HUES48 (cell line): Measurements from ENCODE around the gene NDUFB8.
"Not testable (repeated sequence)": the region's sequence is repeated elsewhere in the genome, so short reads cannot be mapped to it uniquely, and the experiment has no call there.

Experiments
- H3K27ac ChIP-seq: one replicate; pipeline ENCODE4 v1.7.0; 2013; ENCODE audit warnings: low read depth, low read length, inconsistent platforms
- H3K27me3 ChIP-seq: 2 replicates; pipeline ENCODE4 v1.6.1; 2013; ENCODE audit warnings: mild to moderate bottlenecking, low read length; ENCODE audit not compliant: control insufficient read depth, insufficient read depth
- H3K36me3 ChIP-seq: 2 replicates; pipeline ENCODE4 v1.6.1; 2013; ENCODE audit warnings: low read length; ENCODE audit not compliant: control insufficient read depth, insufficient read depth
- H3K4me1 ChIP-seq: 2 replicates; pipeline ENCODE4 v1.6.1; 2013; ENCODE audit warnings: mild to moderate bottlenecking, low read length; ENCODE audit not compliant: control insufficient read depth, insufficient read depth
- H3K4me3 ChIP-seq: 2 replicates; pipeline ENCODE4 v1.5.1; 2013; ENCODE audit warnings: mild to moderate bottlenecking, low read depth, low read length
- H3K9ac ChIP-seq: 2 replicates; pipeline ENCODE4 v1.6.1; 2013; ENCODE audit warnings: mild to moderate bottlenecking, low read depth, low read length, moderate library complexity
- H3K9me3 ChIP-seq: 2 replicates; pipeline ENCODE4 v1.6.1; 2013; ENCODE audit warnings: low read length; ENCODE audit not compliant: control insufficient read depth, insufficient read depth

Gene NDUFB8

DNA sequence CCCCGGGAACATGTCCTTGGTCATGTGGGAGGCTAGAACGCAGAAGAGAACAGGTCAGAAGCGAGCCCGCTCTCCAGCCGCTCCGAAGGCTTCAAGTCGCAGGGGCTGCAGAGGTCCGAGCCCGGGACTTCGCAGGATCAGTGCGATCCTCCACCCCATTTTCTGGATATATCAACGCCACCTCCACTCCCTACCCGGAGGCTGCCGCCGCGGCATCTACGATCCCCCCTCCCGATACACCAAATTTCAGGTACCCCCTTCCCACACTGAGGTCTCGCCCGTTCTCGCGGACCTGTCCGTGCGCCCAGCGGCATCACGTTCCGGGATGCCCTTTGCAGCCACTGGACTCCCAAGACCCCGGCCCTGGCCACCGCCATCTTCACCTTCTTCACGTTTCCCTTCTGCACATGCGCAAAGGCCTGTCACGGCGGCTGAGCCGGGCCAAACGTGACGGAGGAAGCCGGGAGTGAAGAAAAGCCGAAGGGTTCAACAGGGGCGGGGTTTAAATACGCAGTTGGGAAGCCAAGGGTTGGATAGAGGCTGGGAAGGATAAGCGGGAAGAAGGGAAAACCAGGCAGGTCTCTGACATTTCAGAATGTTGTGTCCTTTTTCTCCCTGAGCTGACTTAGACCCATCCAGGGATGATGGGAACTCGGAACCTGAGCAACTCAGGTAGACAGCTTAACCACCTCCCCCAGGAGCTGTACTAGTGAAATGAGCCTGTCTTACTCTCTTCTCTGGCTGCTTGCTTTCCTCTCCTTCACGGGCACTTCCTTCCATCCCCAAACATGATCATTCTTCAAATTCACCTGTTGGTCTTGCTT, at the start of gene NDUFB8:
Gene NDUFB8 (minus strand): TSS at position 397 of the 824 bp plus-strand sequence. CDS start 20 bp downstream, at position 377.
- Histone ChIP-seq H3K27ac (no peak within 1 kb of the TSS), H3K9me3 (no peaks in the 10 kb centered on the region), H3K27me3 (no peaks in the 10 kb centered on the region), H3K4me1 (peaks cover 6% of the 10 kb centered on the region), H3K36me3 (peaks cover 35% of the 10 kb centered on the region), H3K9ac (peak within 1 kb of the TSS; percentile 82), H3K4me3 (peak within 1 kb of the TSS; percentile 98)

DNA sequence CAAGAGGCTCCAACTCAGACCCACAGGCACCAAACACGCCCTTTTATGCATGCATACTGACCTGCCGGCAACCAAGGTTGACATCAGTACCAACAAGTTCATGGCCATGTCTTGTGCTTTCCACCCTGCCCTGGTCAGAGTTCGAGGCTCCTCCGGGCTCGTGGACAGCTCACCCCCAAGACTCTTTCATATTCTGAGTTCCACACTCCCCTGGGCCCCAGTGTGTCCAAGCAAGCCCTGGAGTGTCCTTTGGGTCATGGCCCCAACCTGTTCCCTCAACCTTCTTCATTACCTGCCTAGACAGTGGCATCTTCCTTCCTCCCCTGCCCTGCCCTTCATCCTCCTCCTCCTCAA, 46.6 kb upstream of the NDUFB8 start:
- H3K4me1 ChIP-seq: no peaks in the 10 kb centered on the region

DNA sequence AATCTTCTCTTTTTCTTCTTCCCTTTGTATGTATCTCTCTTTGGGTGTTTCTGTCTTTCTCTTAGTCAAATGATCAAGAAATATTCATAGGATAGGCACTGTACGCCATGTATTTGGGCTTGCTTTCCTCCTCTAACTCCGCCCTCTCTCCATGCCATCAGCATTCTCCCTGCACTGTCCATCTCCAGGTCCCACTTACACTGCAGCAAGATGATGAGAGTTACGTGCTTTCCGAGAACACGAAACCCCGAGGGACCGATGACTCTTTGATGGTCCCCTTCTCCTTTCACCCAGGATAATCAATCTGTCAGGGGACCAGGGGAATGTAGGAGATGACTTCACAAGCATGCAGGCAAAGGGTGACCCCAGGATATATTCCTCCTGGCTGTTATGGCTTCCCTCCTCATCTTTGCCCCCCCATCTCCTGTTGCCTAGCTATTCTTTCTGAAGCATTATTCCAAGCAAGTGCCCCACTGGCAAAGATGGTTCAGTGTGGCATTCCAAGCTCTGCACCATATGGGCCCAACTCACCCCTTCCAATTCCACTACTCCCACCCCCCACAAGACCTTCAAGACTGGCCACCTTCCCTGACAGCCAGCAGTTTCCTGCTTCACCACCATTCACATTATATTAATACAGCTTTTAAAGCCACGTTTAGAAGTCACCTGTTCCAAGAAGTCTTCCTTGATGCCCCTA, 46.1 kb upstream of the NDUFB8 start:
- no peak overlapping the region for H3K4me3 ChIP-seq
- no peaks in the 10 kb centered on the region for H3K9me3 ChIP-seq
- H3K27ac ChIP-seq: no peak overlapping the region
- H3K9ac ChIP-seq: no peak overlapping the region
- H3K27me3 ChIP-seq: peaks cover 9% of the 10 kb centered on the region; the same call in 1 of the 2 replicates
- no peaks in the 10 kb centered on the region for H3K4me1 ChIP-seq
- no peaks in the 10 kb centered on the region for H3K36me3 ChIP-seq

More for the DNA sequence above, 46.6 kb upstream of the NDUFB8 start:
- Histone ChIP-seq H3K27me3 (peaks cover 9% of the 10 kb centered on the region; the same call in 1 of the 2 replicates), H3K4me3 (no peak overlapping the region), H3K27ac (no peak overlapping the region), H3K36me3 (no peaks in the 10 kb centered on the region), H3K9ac (no peak overlapping the region), H3K9me3 (no peaks in the 10 kb centered on the region)

DNA sequence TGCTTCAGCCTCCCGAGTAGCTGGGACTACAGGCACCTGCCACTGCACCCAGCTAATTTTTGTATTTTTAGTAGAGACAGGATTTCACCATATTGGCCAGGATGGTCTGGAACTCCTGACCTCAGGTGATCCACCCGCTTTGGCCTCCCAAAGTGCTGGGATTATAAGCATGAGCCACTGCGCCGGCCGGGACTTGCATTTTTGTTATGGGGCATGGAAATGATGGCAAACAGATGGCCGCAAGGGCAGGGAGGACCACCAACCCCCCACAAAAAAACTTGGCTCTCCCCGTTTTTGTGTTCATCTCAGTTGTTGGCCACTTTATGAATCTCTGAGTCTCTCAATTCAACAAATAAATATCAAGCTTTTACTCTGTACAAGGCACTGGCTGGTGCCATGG, 45.5 kb upstream of the NDUFB8 start:
- H3K4me3 ChIP-seq, H3K36me3 ChIP-seq, H3K27me3 ChIP-seq, H3K4me1 ChIP-seq, H3K9me3 ChIP-seq, H3K27ac ChIP-seq, H3K9ac ChIP-seq: not testable (repeated sequence)

DNA sequence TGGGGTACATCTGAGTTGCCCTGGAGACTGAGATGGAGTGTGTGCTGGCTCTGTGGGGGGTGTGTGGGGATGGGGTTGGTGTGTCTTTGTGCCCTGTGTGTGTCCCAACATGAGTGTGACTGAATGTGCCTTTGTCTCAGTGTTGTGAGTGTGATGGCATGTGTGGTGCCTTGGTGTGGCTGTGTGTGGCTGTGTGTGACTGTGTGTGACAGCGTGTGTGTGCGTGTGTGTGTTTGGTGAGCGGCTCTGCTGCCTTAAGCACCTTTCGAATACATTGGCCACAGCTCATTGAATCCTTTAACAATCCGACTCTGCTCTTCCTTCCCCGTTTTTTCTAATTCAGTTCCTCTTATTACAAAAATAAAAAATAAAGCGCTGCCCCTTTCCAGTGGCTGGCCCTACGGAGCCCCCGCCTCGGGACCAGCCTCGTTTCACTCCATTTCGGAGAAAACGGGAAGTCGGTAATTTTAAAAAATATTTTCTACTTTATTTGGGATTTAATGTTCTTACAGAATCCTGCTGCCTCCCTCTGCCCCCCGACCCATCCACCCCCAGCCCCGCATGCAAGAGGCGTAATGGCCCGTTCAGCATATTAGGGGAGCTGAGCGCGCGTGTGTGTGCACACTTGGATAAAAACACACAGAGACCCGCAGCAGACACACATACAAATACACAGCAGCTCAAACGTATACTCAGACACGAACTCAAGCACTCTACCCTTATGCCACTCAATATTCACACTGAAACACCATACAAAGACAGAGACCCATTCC, 41.6 kb upstream of the NDUFB8 start:
- Histone ChIP-seq H3K27ac (no peak overlapping the region), H3K36me3 (no peaks in the 10 kb centered on the region), H3K9me3 (no peaks in the 10 kb centered on the region), H3K9ac (no peak overlapping the region), H3K4me3 (no peak overlapping the region), H3K4me1 (0 out of 2 replicates have a peak, but pooled peaks cover 6% of the 10 kb centered on the region), H3K27me3 (peaks cover 34% of the 10 kb centered on the region)

DNA sequence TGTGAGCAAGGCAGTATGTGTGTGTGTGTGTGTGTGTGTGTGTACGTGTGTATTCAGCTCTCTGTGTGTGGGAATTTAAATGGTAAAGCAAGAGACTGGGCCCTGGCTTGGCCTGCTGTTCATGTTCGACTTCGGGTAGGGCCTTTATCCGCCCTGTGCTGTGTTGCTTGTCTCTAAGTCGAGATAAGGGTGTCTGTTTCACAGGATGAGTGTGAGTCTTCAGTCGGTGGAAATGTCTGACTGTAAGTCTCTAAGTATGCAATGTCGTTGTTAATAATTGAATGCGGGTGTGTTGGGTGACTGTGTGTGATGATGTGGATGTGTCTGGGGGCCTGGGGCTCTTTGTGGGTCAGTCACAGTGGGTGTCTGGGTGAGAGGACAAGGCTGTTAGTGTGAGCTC, 40.8 kb upstream of the NDUFB8 start:
- Histone ChIP-seq H3K36me3 (no peaks in the 10 kb centered on the region), H3K27me3 (peaks cover 27% of the 10 kb centered on the region), H3K9ac (no peak overlapping the region), H3K4me1 (0 out of 2 replicates have a peak, but pooled peaks cover 6% of the 10 kb centered on the region), H3K4me3 (peak overlapping the region; percentile 75), H3K27ac (no peak overlapping the region), H3K9me3 (no peaks in the 10 kb centered on the region)

DNA sequence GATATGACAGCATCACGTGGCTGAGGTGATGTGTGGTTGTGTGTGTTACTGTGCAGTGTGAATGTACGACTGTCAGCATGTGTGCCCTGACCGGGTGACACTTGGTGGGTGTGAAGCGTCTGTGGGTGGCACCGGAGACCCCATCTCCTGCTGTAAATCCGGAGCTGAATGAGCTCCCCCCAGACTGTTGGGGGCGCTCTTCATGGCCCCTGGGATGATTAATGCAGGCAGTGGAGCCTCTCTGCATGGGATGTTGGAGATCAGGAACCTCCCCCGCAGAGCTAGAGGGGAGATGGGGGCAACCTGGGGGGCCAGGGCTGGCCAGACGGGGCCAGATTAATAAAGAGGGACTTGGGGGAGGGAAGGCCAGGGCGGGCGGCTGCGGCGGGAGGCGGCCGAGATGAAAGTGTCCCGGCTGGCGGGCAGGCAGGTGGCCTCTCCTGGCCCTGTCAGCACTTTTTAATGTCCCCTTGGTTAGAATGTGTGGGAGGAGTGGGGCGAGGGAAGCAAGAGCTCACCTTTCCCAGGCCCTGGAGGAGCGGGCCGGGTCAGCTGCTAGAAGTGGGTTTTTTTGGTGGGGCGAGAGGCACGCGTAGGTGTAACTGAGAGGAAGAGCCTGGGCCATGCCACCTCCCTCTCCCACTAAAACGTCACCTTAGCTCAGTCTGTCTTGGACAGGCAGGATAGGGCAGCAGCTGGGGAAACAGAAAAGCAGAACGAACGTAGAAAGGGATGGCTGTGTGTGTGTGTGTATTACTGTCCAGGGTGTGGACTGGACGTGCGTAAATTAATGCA, 40.2 kb upstream of the NDUFB8 start:
- Histone ChIP-seq H3K27me3 (peaks cover 26% of the 10 kb centered on the region), H3K36me3 (no peaks in the 10 kb centered on the region), H3K9ac (no peak overlapping the region), H3K4me3 (peak overlapping the region; percentile 75), H3K4me1 (0 out of 2 replicates have a peak, but pooled peaks cover 6% of the 10 kb centered on the region), H3K27ac (no peak overlapping the region), H3K9me3 (no peaks in the 10 kb centered on the region)

DNA sequence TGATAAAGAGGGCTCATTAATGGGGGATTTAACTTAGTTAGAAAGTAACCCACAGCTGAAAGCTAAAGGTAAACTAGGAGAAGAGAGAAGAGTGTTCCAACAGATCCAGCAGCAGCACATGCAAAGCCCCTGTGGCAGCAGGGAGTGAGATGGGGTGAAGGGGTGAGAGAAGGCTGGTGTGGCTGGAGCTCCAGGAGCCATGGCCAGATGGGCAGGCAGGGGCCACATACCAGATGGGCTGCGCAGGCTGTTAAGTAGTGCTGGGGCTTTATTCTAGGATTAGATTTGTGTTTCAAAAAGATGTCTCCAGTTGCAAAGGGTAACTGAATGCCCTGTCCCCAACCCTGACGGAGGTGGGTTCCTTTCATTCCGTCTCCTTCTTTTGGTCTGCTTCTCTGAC, 39.2 kb upstream of the NDUFB8 start:
- Histone ChIP-seq H3K4me1 (0 out of 2 replicates have a peak, but pooled peaks cover 6% of the 10 kb centered on the region), H3K27ac (no peak overlapping the region), H3K9ac (no peak overlapping the region), H3K9me3 (no peaks in the 10 kb centered on the region), H3K4me3 (no peak overlapping the region), H3K36me3 (no peaks in the 10 kb centered on the region), H3K27me3 (peaks cover 29% of the 10 kb centered on the region)

DNA sequence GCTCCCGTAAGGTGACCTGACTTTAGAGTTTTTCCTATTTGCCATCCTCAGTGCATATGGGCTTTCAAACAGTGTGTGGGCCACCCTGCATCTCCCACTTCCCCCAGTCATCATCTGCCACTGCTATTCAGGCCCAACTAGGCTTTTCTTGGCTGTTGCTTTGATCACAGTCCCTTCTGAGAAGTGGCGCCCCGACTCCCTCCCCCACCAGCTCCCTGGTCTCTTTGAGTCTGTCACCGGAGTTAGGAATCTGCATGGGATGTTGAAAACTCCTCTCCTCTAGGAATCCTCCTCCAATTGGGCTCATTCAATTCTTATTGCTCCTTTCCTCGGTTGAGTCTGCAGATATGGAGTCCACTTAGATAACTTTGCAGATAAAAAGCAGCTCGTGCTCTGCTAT, 38.2 kb upstream of the NDUFB8 start:
- no peak overlapping the region for H3K4me3 ChIP-seq
- H3K4me1 ChIP-seq: 0 out of 2 replicates have a peak, but pooled peaks cover 6% of the 10 kb centered on the region
- H3K36me3 ChIP-seq: no peaks in the 10 kb centered on the region
- H3K27ac ChIP-seq: no peak overlapping the region
- no peak overlapping the region for H3K9ac ChIP-seq
- peaks cover 37% of the 10 kb centered on the region for H3K27me3 ChIP-seq
- H3K9me3 ChIP-seq: no peaks in the 10 kb centered on the region

DNA sequence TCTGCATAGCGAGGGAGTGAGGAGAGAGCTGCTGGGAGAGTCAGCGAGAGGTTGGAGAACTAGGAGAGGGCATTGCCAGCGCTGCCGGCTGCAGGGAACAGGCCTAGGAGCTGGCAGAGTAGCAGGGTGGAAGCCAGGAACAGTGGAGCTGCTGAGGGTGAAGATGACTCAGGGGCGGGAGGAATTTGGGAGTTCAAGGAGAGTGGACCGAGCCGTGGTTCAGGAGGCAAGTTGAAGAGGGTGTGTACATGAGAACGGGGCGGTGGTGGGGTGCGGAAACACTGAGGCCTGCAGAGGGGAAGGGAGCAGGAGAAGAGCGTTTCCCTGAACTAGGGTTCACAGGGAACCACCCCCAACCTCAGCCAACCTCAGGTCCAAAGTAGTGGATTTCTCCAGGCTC, 37.6 kb upstream of the NDUFB8 start:
- H3K36me3 ChIP-seq: no peaks in the 10 kb centered on the region
- 0 out of 2 replicates have a peak, but pooled peaks cover 6% of the 10 kb centered on the region for H3K4me1 ChIP-seq
- no peak overlapping the region for H3K4me3 ChIP-seq
- no peaks in the 10 kb centered on the region for H3K9me3 ChIP-seq
- H3K27me3 ChIP-seq: peaks cover 43% of the 10 kb centered on the region
- no peak overlapping the region for H3K27ac ChIP-seq
- H3K9ac ChIP-seq: no peak overlapping the region
